Right atrium auricular region (tissue), 2 donors: ENCODE measurements around the gene MTURN. TPM values are rescaled to one million over a fixed set of nuclear protein-coding genes. Genes with fewer than 3 reads are reported as not detected.

Experiments used
- DNase-seq: peaks from one replicate; pipeline ENCODE4 v3.0.0-alpha.2; 2019; ENCODE audit warnings: low spot score
- H3K27ac ChIP-seq, 2 donors: fragments of 200-600 bp; sonication (generic); 1 replicate in 1 of 2; 2 replicates in 1 of 2; pipeline ENCODE4 v1.5.1; 2016 to 2019
- H3K27me3 ChIP-seq, 2 donors: fragments of 200-600 bp; sonication (generic); one replicate each; pipeline versions ENCODE4 v1.5.1 to v1.6.0; 2017 to 2019
- H3K36me3 ChIP-seq: fragments of 200-600 bp; sonication (generic); one replicate; pipeline ENCODE4 v1.5.1; 2016
- H3K4me1 ChIP-seq, 2 donors: fragments of 200-600 bp; sonication (generic); one replicate each; pipeline versions ENCODE4 v1.5.1 to v1.6.0; 2017 to 2019
- H3K4me3 ChIP-seq, 2 donors: fragments of 200-600 bp; sonication (generic); 1 replicate in 1 of 2; 2 replicates in 1 of 2; pipeline ENCODE4 v1.5.1; 2017 to 2019; ENCODE audit warnings: mild to moderate bottlenecking in 1 of 2, moderate library complexity in 1 of 2
- H3K9me3 ChIP-seq, 2 donors: fragments of 200-600 bp; sonication (generic); one replicate each; pipeline ENCODE4 v1.5.1; 2019
- CTCF ChIP-seq, 2 donors: fragments of 200-600 bp; sonication (generic); IDR thresholded peaks; one replicate each; pipeline ENCODE4 v1.5.1; 2019; ENCODE audit warnings: antibody characterized with exemption in 2 of 2
- total RNA-seq, 2 donors: library from RNA; depleted of rRNA; stranded (reverse); fragments of >200 nt; gene quantifications; one replicate each; pipeline ENCODE4 v1.1.0, GENCODE V29; 2016

MTURN gene
- total RNA-seq, 2 donors from 2014 or later: 17.4 to 65.4 TPM

- no peak overlapping the region for H3K4me3 ChIP-seq
- peak in 1 of 2 donors; percentile 23 for TF ChIP-seq CTCF (IDR thresholded peaks at IDR 0.05)
Measured at GRCh38 chr7:30173058-30173897, 38.5 kb downstream of the MTURN start.

GRCh38 chr7:30175180-30175579 lies 40.4 kb downstream of the MTURN start:
- Histone ChIP-seq H3K27ac (no peak overlapping the region), H3K9me3 (no peaks in the 10 kb centered on the region), H3K27me3 (no peaks in the 10 kb centered on the region), H3K4me3 (no peak overlapping the region), H3K36me3 (no peaks in the 10 kb centered on the region), H3K4me1 (peaks cover 0 to 43% of the 10 kb centered on the region in 2 donors)
- no peak for TF ChIP-seq CTCF (IDR thresholded peaks at IDR 0.05)
- no peak for DNase-seq

More at GRCh38 chr7:30173058-30173897, 38.5 kb downstream of the MTURN start:
- Histone ChIP-seq H3K9me3 (no peaks in the 10 kb centered on the region), H3K27me3 (no peaks in the 10 kb centered on the region), H3K36me3 (no peaks in the 10 kb centered on the region), H3K27ac (peak overlapping the region; percentile 30 to 71), H3K4me1 (peaks cover 0 to 43% of the 10 kb centered on the region in 2 donors)
- peak; percentile 69 for DNase-seq

- no peak overlapping the region for H3K4me3 ChIP-seq
- no peaks in the 10 kb centered on the region for H3K27me3 ChIP-seq
- no peak overlapping the region for H3K27ac ChIP-seq
- no peaks in the 10 kb centered on the region for H3K36me3 ChIP-seq
- no peaks in the 10 kb centered on the region for H3K9me3 ChIP-seq
- TF ChIP-seq CTCF (IDR thresholded peaks at IDR 0.05): no peak
- DNase-seq: no peak
- peaks cover 0 to 43% of the 10 kb centered on the region in 2 donors for H3K4me1 ChIP-seq
Measured at GRCh38 chr7:30175636-30176147, 40.9 kb downstream of the MTURN start.

- Histone ChIP-seq H3K27me3 (no peaks in the 10 kb centered on the region), H3K9me3 (no peaks in the 10 kb centered on the region), H3K27ac (no peak overlapping the region), H3K4me3 (no peak overlapping the region), H3K36me3 (no peaks in the 10 kb centered on the region), H3K4me1 (peaks cover 0 to 48% of the 10 kb centered on the region in 2 donors)
- no peak for DNase-seq
- no peak for TF ChIP-seq CTCF (IDR thresholded peaks at IDR 0.05)
Measured at GRCh38 chr7:30176463-30177109, 41.8 kb downstream of the MTURN start.

- TF ChIP-seq CTCF (IDR thresholded peaks at IDR 0.05): no peak
- no peak for DNase-seq
- peaks cover 0 to 53% of the 10 kb centered on the region in 2 donors for H3K4me1 ChIP-seq
- no peak overlapping the region for H3K27ac ChIP-seq
- H3K36me3 ChIP-seq: no peaks in the 10 kb centered on the region
- H3K27me3 ChIP-seq: no peaks in the 10 kb centered on the region
- H3K4me3 ChIP-seq: no peak overlapping the region
- no peaks in the 10 kb centered on the region for H3K9me3 ChIP-seq
Measured at GRCh38 chr7:30177186-30177585, 42.4 kb downstream of the MTURN start.
